Karpas-422 (cell line): ENCODE results near the gene GARIN5A. TPM values are rescaled to one million over a fixed set of nuclear protein-coding genes. Genes with fewer than 3 reads are reported as not detected.

Experiments used
- DNase-seq: peaks from one replicate; pipeline ENCODE4 v3.0.0-alpha.2; 2015
- H2AFZ ChIP-seq: fragments of 200-600 bp; sonication (generic); 2 replicates; pipeline ENCODE4 v1.6.1; 2014; ENCODE audit warnings: antibody characterized with exemption, low read length, mixed read lengths
- H3K27ac ChIP-seq: fragments of 200-600 bp; sonication (generic); 2 replicates; pipeline ENCODE4 v1.5.1; 2014; ENCODE audit warnings: mild to moderate bottlenecking, low read length, moderate library complexity
- H3K27me3 ChIP-seq: fragments of 200-600 bp; sonication (generic); 2 replicates; pipeline ENCODE4 v1.6.1; 2014; ENCODE audit warnings: low read length, mixed read lengths
- H3K36me3 ChIP-seq: fragments of 200-600 bp; sonication (generic); 2 replicates; pipeline ENCODE4 v1.6.1; 2014; ENCODE audit warnings: low read length, mixed read lengths; ENCODE audit not compliant: insufficient read depth
- H3K4me1 ChIP-seq: fragments of 200-600 bp; sonication (generic); 2 replicates; pipeline ENCODE4 v1.6.1; 2014; ENCODE audit warnings: mild to moderate bottlenecking, low read length, mixed read lengths
- H3K4me2 ChIP-seq: fragments of 200-600 bp; sonication (generic); 2 replicates; pipeline ENCODE4 v1.6.1; 2014; ENCODE audit warnings: low read length, low read depth, mild to moderate bottlenecking; ENCODE audit not compliant: poor library complexity, severe bottlenecking
- H3K4me3 ChIP-seq: fragments of 200-600 bp; sonication (generic); 2 replicates; pipeline ENCODE4 v1.5.1; 2014; ENCODE audit warnings: mild to moderate bottlenecking, antibody characterized with exemption, low read length, mixed read lengths
- H3K79me2 ChIP-seq: fragments of 200-600 bp; sonication (generic); 2 replicates; pipeline ENCODE4 v1.6.1; 2014; ENCODE audit warnings: mild to moderate bottlenecking, low read length, mixed read lengths
- H3K9ac ChIP-seq: fragments of 200-600 bp; sonication (generic); 2 replicates; pipeline ENCODE4 v1.6.0; 2014; ENCODE audit warnings: low read length
- H3K9me2 ChIP-seq: fragments of 200-600 bp; sonication (generic), shearing (Covaris generic); replicated peaks from 2 replicates; pipeline ENCODE4 v1.6.0; 2014; ENCODE audit warnings: mild to moderate bottlenecking, low read length, moderate library complexity; ENCODE audit not compliant: insufficient read depth
- H3K9me3 ChIP-seq: fragments of 300-700, 200-600 bp; sonication (generic); 2 replicates; pipeline ENCODE4 v1.6.1; 2014; ENCODE audit warnings: low read length, mixed read lengths
- H4K20me1 ChIP-seq: fragments of 200-600 bp; sonication (generic); 2 replicates; pipeline ENCODE4 v1.6.1; 2014; ENCODE audit warnings: mild to moderate bottlenecking, antibody characterized with exemption, low read length, low read depth; ENCODE audit not compliant: insufficient read depth
- total RNA-seq: library from RNA; depleted of rRNA; stranded (reverse); fragments of >200 nt; shearing (Covaris generic); gene quantifications from 2 replicates; pipeline ENCODE4 v1.2.3, GENCODE V29; 2014; ENCODE audit warnings: low replicate concordance

GARIN5A gene
- total RNA-seq, 1 experiment from 2014 or later = not detected

GRCh38 chr19:50466706-50467039 lies 10.0 kb downstream of the GARIN5A start:
- Histone ChIP-seq H3K9me2 (no peaks in the 10 kb centered on the region), H3K4me1 (no peaks in the 10 kb centered on the region), H3K27ac (no peak overlapping the region), H2AFZ (no peak overlapping the region), H3K36me3 (no peaks in the 10 kb centered on the region), H3K9ac (no peak overlapping the region), H3K4me2 (no peak overlapping the region), H3K4me3 (no peak overlapping the region), H3K79me2 (no peaks in the 10 kb centered on the region), H3K9me3 (no peaks in the 10 kb centered on the region), H4K20me1 (no peaks in the 10 kb centered on the region), H3K27me3 (no peaks in the 10 kb centered on the region)
- DNase-seq = no peak

- Histone ChIP-seq H3K79me2 (no peaks in the 10 kb centered on the region), H3K9me2 (no peaks in the 10 kb centered on the region), H2AFZ (no peak overlapping the region), H3K9me3 (no peaks in the 10 kb centered on the region), H3K27me3 (no peaks in the 10 kb centered on the region), H3K36me3 (no peaks in the 10 kb centered on the region), H4K20me1 (no peaks in the 10 kb centered on the region), H3K4me3 (no peak overlapping the region), H3K4me2 (no peak overlapping the region), H3K27ac (no peak overlapping the region), H3K9ac (no peak overlapping the region), H3K4me1 (no peaks in the 10 kb centered on the region)
- no peak for DNase-seq
Observed at GRCh38 chr19:50465986-50466705, 10.5 kb downstream of the GARIN5A start.

- Histone ChIP-seq H3K9me2 (no peaks in the 10 kb centered on the region), H2AFZ (no peak overlapping the region), H3K4me2 (no peak overlapping the region), H3K27ac (no peak overlapping the region), H3K4me3 (no peak overlapping the region), H3K4me1 (peaks cover 11% of the 10 kb centered on the region), H3K36me3 (no peaks in the 10 kb centered on the region), H3K9me3 (no peaks in the 10 kb centered on the region), H3K79me2 (no peaks in the 10 kb centered on the region), H3K9ac (no peak overlapping the region), H4K20me1 (no peaks in the 10 kb centered on the region), H3K27me3 (no peaks in the 10 kb centered on the region)
- DNase-seq = no peak
Observed at GRCh38 chr19:50465000-50465399, 11.6 kb downstream of the GARIN5A start.

DNA sequence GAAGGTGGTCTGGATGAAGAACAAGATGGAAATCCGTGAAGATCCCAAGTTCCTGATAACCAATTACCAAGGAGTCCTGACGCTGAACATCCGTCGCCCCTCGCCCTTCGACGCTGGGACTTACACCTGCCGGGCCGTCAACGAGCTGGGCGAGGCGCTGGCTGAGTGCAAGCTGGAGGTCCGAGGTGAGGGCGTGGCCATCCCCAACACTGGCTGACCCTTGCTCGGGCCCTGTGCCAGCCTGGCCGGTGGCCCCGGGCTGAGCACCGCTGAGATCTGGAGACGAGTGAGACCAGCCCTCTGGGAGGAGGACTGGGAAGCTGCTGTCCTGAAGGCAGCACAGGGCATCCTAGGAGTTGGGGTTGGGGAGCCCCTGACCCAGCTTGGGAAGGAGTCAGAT lies 12.3 kb downstream of the GARIN5A start:
- Histone ChIP-seq H3K27ac (no peak overlapping the region), H3K79me2 (no peaks in the 10 kb centered on the region), H3K36me3 (no peaks in the 10 kb centered on the region), H4K20me1 (no peaks in the 10 kb centered on the region), H3K9me3 (no peaks in the 10 kb centered on the region), H3K4me1 (peaks cover 18% of the 10 kb centered on the region), H3K4me3 (no peak overlapping the region), H3K9ac (no peak overlapping the region), H3K9me2 (no peaks in the 10 kb centered on the region), H2AFZ (no peak overlapping the region), H3K27me3 (no peaks in the 10 kb centered on the region), H3K4me2 (no peak overlapping the region)
- no peak for DNase-seq

DNA sequence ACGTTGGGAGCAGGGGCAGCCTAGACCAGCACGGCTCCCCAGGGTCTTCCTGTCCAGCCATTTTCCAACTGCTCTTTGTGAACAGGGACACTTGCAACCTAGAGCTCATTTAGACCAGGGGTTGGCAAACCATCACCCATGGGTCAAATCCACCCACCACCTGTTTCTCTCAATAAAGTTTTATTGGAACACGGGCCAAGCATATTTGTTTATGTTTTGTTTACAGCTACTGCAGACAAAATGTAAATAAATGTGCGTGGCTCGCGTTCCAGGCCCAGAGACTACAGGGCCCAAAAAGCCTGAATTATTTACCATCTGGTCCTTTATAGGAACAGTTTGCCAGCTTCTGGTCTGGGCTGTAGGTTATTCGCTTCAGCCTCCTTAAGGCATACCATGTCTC lies 13.7 kb downstream of the GARIN5A start:
- no peak overlapping the region for H3K9ac ChIP-seq
- H3K27me3 ChIP-seq = no peaks in the 10 kb centered on the region

DNA sequence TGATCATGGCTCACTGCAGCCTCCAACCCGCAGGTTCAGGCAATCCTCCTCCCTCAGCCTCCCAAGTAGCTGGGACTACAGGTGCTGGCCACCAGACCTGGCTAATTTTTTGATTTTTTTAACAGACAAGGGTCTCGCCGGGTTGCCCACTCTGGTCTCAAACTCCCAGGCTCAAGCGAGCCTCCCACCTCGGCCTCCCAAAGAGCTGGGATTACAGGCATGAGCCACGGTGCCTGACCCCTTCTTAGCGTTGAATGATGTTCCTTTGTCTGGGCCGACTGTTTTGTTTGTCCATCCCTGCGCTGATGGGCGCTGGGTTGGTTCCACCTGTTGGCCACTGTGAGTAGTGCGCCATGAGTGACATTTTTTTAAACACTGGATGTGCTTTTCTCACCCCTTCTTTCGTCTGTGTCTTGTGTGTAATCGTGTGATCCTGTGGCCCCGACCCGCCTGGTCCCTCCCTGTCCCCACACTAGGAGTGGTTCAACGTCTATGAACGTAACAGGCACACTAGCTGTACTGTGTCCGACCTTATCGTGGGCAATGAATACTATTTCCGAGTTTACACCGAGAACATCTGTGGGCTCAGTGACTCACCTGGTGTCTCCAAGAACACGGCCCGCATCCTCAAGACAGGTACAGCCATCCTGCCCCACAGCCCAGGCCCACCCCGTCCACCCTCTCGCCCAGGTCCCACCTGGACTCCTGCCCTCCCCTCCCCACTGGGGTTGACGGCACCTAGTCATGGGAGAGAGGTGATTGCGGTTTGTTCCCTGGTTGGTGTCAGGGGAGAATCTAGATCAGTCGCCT lies 15.4 kb downstream of the GARIN5A start:
- no peak overlapping the region for H3K4me2 ChIP-seq
- no peaks in the 10 kb centered on the region for H3K27me3 ChIP-seq
- H3K27ac ChIP-seq = peak overlapping the region; percentile 90
- no peak overlapping the region for H2AFZ ChIP-seq
- no peaks in the 10 kb centered on the region for H3K9me3 ChIP-seq
- H3K4me1 ChIP-seq = peaks cover 18% of the 10 kb centered on the region
- no peaks in the 10 kb centered on the region for H4K20me1 ChIP-seq
- H3K79me2 ChIP-seq = no peaks in the 10 kb centered on the region
- no peak overlapping the region; the same call in 1 of the 2 replicates for H3K9ac ChIP-seq
- peak; percentile 93 for DNase-seq
- no peaks in the 10 kb centered on the region for H3K36me3 ChIP-seq
- no peak overlapping the region for H3K4me3 ChIP-seq
- no peaks in the 10 kb centered on the region for H3K9me2 ChIP-seq

More for the DNA sequence above, 13.7 kb downstream of the GARIN5A start:
- no peak overlapping the region for H3K4me2 ChIP-seq
- no peaks in the 10 kb centered on the region for H3K9me3 ChIP-seq
- DNase-seq = no peak
- no peak overlapping the region for H3K27ac ChIP-seq
- H3K9me2 ChIP-seq = no peaks in the 10 kb centered on the region
- no peak overlapping the region for H3K4me3 ChIP-seq
- H4K20me1 ChIP-seq = no peaks in the 10 kb centered on the region
- H2AFZ ChIP-seq = no peak overlapping the region
- H3K79me2 ChIP-seq = no peaks in the 10 kb centered on the region
- no peaks in the 10 kb centered on the region for H3K36me3 ChIP-seq
- H3K4me1 ChIP-seq = peaks cover 18% of the 10 kb centered on the region

GRCh38 chr19:50460161-50460765 lies 16.4 kb downstream of the GARIN5A start:
- no peaks in the 10 kb centered on the region for H3K36me3 ChIP-seq
- DNase-seq = peak; percentile 83
- H3K27ac ChIP-seq = peak overlapping the region; percentile 90
- H3K9me3 ChIP-seq = no peaks in the 10 kb centered on the region
- peak overlapping the region; percentile 56 for H3K4me2 ChIP-seq
- H3K4me1 ChIP-seq = peaks cover 18% of the 10 kb centered on the region
- H3K4me3 ChIP-seq = peak overlapping the region; percentile 42; the same call in 1 of the 2 replicates
- H3K9ac ChIP-seq = peak overlapping the region; percentile 54
- no peaks in the 10 kb centered on the region for H3K79me2 ChIP-seq
- no peaks in the 10 kb centered on the region for H4K20me1 ChIP-seq
- H2AFZ ChIP-seq = peak overlapping the region; percentile 31; the same call in 1 of the 2 replicates
- no peaks in the 10 kb centered on the region for H3K27me3 ChIP-seq
- no peaks in the 10 kb centered on the region for H3K9me2 ChIP-seq

DNA sequence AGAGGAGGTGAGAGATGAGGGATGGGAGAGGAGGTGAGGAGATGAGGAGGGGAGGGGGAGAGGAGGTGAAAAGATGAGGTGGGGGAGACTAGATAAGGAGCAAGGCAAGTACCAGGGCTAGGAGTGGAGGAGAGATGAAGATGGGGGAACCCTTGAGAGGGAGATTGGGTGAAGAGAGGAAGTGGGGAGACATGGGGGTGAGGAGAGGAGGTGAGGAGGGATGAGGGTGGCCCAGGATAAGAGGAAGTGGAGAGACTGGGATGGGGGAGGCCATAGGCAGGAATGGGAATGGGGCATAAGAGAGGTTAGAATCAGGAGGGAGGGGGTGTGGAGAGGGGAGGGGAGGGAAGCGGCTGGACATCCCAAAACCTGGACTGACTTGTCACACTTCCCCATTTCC lies 17.0 kb downstream of the GARIN5A start:
- peak overlapping the region; percentile 42; the same call in 1 of the 2 replicates for H3K4me3 ChIP-seq
- peak overlapping the region; percentile 90 for H3K27ac ChIP-seq
- DNase-seq = no peak
- no peaks in the 10 kb centered on the region for H3K27me3 ChIP-seq
- peak overlapping the region; percentile 54 for H3K9ac ChIP-seq
- H2AFZ ChIP-seq = peak overlapping the region; percentile 31; the same call in 1 of the 2 replicates
- H3K9me3 ChIP-seq = no peaks in the 10 kb centered on the region
- H3K9me2 ChIP-seq = no peaks in the 10 kb centered on the region
- H3K36me3 ChIP-seq = no peaks in the 10 kb centered on the region
- peaks cover 18% of the 10 kb centered on the region for H3K4me1 ChIP-seq
- H3K79me2 ChIP-seq = no peaks in the 10 kb centered on the region
- no peaks in the 10 kb centered on the region for H4K20me1 ChIP-seq
- H3K4me2 ChIP-seq = peak overlapping the region; percentile 56
